Common myeloid progenitor, CD34-positive (primary cell): ENCODE results near the gene PPARD.
"Not testable (repeated sequence)": the region's sequence is repeated elsewhere in the genome, so short reads cannot be mapped to it uniquely, and the experiment has no call there.

Experiments used
- CTCF ChIA-PET: fragments of 350-600 bp; sonication (Branson Sonifier 250); formaldehyde crosslinking; loops from one replicate; lab custom pipeline; 2021; ENCODE audit warnings: antibody characterized with exemption; lab: Charles Lee
- POLR2A ChIA-PET: fragments of 350-600 bp; sonication (Branson Sonifier 250); formaldehyde crosslinking; loops from one replicate; lab custom pipeline; 2021; ENCODE audit warnings: antibody characterized with exemption; lab: Charles Lee
- DNase-seq, 3 donors: peaks; one replicate each; pipeline versions ENCODE4 v3.0.0 to v3.0.0-alpha.2; 2013
- H3K27ac ChIP-seq, 2 experiments: 1 replicate in 1 of 2; 2 replicates in 1 of 2; pipeline ENCODE4 v1.7.0; 2013; ENCODE audit warnings: inconsistent platforms in 2 of 2, low read length in 2 of 2, mild to moderate bottlenecking in 2 of 2, low read depth in 1 of 2, moderate library complexity in 1 of 2; ENCODE audit not compliant: severe bottlenecking in 2 of 2, insufficient read depth in 1 of 2, poor library complexity in 1 of 2
- H3K27me3 ChIP-seq, 5 experiments: replicated peaks in 2 of 5; 1 replicate in 3 of 5; 2 replicates in 2 of 5; pipeline versions ENCODE4 v1.6.1 to v1.7.0; 2013; ENCODE audit warnings: low read length in 4 of 5, mild to moderate bottlenecking in 2 of 5, moderate library complexity in 2 of 5, inconsistent platforms in 1 of 5; ENCODE audit not compliant: insufficient read depth in 5 of 5, control insufficient read depth in 4 of 5
- H3K36me3 ChIP-seq, 4 experiments: 1 replicate in 2 of 4; 2 replicates in 2 of 4; pipeline versions ENCODE4 v1.6.1 to v1.7.0; 2013; ENCODE audit warnings: low read length in 3 of 4, control low read depth in 1 of 4, mild to moderate bottlenecking in 1 of 4; ENCODE audit not compliant: control insufficient read depth in 4 of 4, insufficient read depth in 4 of 4
- H3K4me1 ChIP-seq, 4 experiments: 1 replicate in 3 of 4; 2 replicates in 1 of 4; pipeline versions ENCODE4 v1.6.1 to v1.7.1; 2013; ENCODE audit warnings: low read length in 3 of 4, mild to moderate bottlenecking in 3 of 4, control low read depth in 1 of 4, inconsistent platforms in 1 of 4, moderate library complexity in 1 of 4; ENCODE audit not compliant: control insufficient read depth in 4 of 4, insufficient read depth in 4 of 4; ENCODE audit errors: control extremely low read depth in 1 of 4
- H3K4me3 ChIP-seq, 7 experiments: 1 replicate in 4 of 7; 2 replicates in 3 of 7; pipeline versions ENCODE4 v1.5.1 to v1.7.0; 2013; ENCODE audit warnings: mild to moderate bottlenecking in 7 of 7, low read length in 6 of 7, moderate library complexity in 6 of 7, inconsistent platforms in 2 of 7, low read depth in 2 of 7, control low read depth in 1 of 7; ENCODE audit not compliant: insufficient read depth in 4 of 7, control insufficient read depth in 1 of 7; ENCODE audit errors: extremely low read depth in 1 of 7
- H3K9me3 ChIP-seq, 5 experiments: 1 replicate in 4 of 5; 2 replicates in 1 of 5; pipeline versions ENCODE4 v1.6.1 to v1.7.1; 2013; ENCODE audit warnings: low read length in 4 of 5, mild to moderate bottlenecking in 2 of 5, inconsistent platforms in 1 of 5, low read depth in 1 of 5, moderate library complexity in 1 of 5; ENCODE audit not compliant: control insufficient read depth in 4 of 5, insufficient read depth in 2 of 5; ENCODE audit errors: control extremely low read depth in 1 of 5
- WGBS: methylation state at CpG from one replicate; pipeline ENCODE4 v1.1.5; 2013; ENCODE audit not compliant: insufficient coverage; 5-methylcytosine and 5-hydroxymethylcytosine counted together

PPARD gene

DNA sequence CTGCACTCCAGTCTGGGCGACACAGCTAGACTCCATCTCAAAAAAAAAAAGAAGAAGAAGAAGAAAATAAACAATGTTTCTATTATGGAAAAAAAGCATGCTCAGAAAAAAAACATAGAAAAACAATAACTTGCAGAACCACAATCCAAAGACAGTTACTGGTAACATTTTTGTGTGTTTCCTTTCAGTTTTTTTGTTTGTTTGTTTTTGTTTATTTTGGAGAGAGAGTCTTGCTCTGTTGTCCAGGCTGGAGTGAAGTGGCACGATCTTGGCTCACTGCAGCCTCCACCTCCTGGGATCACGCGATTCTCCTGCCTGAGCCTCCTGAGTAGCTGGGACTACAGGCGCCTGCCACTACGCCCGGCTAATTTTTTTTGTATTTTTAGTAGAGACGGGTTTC is 13.4 kb upstream of the PPARD start:
- H3K4me1 ChIP-seq, H3K27ac ChIP-seq, H3K9me3 ChIP-seq, POLR2A ChIA-PET, H3K4me3 ChIP-seq, H3K27me3 ChIP-seq, DNase-seq: not testable (repeated sequence)
- WGBS: 100% methylated on average over 6 of the region's 8 CpGs
- peaks cover 0 to 13% (median 2%) of the 10 kb centered on the region in 4 experiments for H3K36me3 ChIP-seq
- CTCF ChIA-PET: interaction anchor here (0.6 to 27.2 kb wide), 11 partner anchors 9 to 407 kb away, joined by 3 to 405 read pairs (median 3); partner anchors contain the start of genes DEF6 and PPARD

DNA sequence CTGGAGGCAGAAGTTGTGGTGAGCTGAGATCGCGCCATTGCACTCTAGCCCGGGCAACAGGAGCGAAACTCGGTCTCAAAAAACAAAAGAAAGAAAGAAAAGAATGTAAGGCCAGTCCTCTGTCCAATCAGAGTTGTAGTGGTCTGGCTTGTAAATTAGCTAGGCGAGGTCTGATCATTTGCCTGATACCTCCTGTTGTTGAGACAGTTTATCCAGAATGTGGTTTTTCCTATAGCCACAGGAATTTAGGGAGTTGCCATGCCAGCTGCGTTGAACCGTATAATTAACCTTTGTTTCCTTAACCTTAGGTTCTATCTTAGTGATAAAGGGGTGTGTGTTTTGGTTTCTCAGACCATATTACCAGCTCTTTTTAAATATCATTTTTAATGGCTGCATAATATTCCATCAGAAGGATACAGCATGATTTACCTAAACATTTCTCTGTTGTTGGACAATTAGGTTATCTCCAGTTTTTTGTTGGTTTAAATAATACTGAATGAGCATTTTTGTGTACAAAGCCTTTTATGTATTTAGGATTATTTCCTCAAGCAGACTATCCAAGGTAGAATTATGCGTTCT is 11.7 kb upstream of the PPARD start:
- no peaks in the 10 kb centered on the region for H3K36me3 ChIP-seq
- POLR2A ChIA-PET: no interaction called here
- no peaks in the 10 kb centered on the region for H3K27me3 ChIP-seq
- CTCF ChIA-PET: interaction anchor here (0.7 to 27.2 kb wide), 4 partner anchors 10 to 39 kb away, joined by 3 to 405 read pairs (median 6); partner anchors contain the start of genes DEF6 and PPARD
- H3K9me3 ChIP-seq: no peaks in the 10 kb centered on the region
- no peak for DNase-seq
- no peak overlapping the region for H3K27ac ChIP-seq
- 100% methylated on average over 5 of the region's 9 CpGs for WGBS
- H3K4me1 ChIP-seq: peaks cover 0 to 10% (median 9%) of the 10 kb centered on the region in 4 experiments
- no peak overlapping the region for H3K4me3 ChIP-seq

DNA sequence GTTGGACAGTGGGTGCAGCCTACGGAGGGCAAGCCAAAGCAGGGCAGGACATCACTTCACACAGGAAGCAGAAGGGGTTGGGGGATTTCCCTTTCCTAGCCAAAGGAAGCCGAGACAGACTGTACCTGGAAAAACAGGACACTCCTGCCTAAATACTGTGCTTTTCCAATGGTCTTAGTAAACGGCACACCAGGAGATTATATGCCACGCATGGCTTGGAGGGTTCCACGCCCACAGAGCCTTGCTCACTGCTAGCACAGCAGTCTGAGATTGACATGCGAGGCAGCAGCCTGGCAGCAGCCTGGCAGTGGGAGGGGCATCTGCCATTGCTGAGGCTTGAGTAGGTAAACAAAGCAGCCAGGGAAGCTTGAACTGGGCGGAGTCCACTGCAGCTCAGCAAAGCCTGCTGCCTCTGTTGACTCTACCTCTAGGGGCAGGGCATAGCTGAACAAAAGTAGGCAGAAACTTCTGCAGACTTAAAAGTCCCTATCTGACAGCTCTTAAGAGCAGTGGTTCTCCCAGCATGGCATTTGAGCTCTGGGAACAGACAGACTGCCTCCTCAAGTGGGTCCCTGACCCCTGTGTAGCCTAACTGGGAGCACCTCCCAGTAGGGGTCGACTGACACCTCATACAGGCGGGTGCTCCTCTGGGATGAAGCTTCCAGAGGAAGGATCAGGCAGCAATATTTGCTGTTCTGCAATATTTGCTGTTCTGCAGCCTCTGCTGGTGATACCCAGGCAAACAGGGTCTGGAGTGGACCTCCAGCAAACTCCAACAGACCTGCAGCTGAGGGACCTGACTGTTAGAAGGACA is 10.1 kb upstream of the PPARD start:
- POLR2A ChIA-PET, H3K9me3 ChIP-seq, H3K36me3 ChIP-seq, H3K4me1 ChIP-seq, H3K4me3 ChIP-seq, H3K27me3 ChIP-seq, H3K27ac ChIP-seq, DNase-seq: not testable (repeated sequence)
- CTCF ChIA-PET: interaction anchor here (0.8 to 27.2 kb wide), 8 partner anchors 10 to 117 kb away, joined by 3 to 405 read pairs (median 4); partner anchors contain the start of genes DEF6 and PPARD
- 94% methylated on average over 6 of the region's 9 CpGs for WGBS

DNA sequence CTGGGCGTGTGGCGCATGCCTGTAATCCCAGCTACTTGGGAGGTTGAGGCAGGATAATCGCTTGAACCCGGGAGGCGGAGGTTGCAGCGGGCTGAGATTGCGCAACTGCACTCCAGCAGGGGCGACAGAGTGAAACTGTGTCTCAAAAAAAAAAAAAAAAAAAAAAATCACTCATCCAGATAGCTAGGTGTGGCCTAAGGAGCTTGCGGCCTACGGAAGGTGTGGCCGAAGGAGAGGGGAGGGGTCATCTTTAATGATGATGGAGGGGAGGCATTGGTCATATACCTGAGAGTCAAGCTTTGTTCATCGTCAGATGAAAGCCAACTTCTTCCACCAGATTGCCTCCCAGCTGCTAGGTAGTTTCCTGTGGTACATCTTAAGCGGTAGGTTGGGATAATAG is 801 bp upstream of the PPARD start:
- Histone ChIP-seq H3K36me3 (peaks cover 0 to 3% (median 0%) of the 10 kb centered on the region in 4 experiments), H3K27me3 (peaks cover 0 to 36% (median 26%) of the 10 kb centered on the region in 5 experiments), H3K9me3 (no peaks in the 10 kb centered on the region), H3K4me3 (no peak overlapping the region), H3K4me1 (peaks cover 3 to 26% (median 13%) of the 10 kb centered on the region in 4 experiments), H3K27ac (no peak overlapping the region)
- ChIA-PET CTCF (interaction anchor here (0.6 to 2.2 kb wide), 24 partner anchors 9 to 211 kb away, joined by 3 to 23 read pairs (median 3); partner anchors contain the start of genes DEF6, FANCE and RPL10A), POLR2A (interaction anchor here (0.7 to 1.4 kb wide), 3 partner anchors 80 to 210 kb away, joined by 3 to 4 read pairs (median 3); partner anchors contain the start of gene RPL10A)
- DNase-seq: no peak
- 85% methylated on average over 4 of the region's 13 CpGs for WGBS

DNA sequence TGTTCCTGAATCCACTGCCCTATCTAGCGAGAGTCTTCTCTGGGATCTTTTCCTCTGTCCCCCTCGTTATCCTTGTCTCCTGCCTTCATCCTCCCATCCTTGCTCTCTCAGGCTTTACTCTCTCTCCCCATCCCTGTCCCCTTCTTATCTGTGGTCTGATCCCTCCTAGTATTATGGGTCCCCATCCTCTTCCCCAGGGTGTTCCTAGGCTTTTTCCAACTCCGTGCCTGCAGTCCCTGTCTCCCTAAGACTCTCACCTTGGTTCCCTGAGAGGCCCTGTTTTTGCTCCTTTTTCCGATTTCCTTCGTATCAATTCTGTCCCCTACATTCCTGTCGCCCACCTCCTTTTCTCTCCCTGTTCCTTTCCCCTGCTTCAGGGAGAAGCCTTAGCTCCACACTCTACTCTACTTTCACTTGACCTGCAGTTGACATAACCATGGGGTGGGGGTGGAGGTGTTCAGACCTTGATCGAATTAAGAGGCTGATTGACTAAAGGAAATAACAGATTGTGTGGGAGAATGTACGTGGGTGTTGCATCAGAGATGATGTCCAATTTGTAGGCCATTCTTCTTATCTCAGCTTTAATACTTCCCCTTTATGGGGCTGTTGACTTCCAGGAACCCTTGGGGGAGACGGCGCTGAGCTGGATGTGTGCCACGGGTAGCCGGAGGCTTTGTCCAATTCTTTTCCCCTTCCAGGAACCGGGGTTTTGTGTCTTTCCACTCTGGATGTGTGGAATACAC is 905 bp downstream of the PPARD start:
- no peaks in the 10 kb centered on the region for H3K9me3 ChIP-seq
- peak overlapping the region in 1 of 2 experiments; percentile 55 for H3K27ac ChIP-seq
- peak overlapping the region; percentile 62 to 86 (median 74) for H3K4me3 ChIP-seq
- ChIA-PET POLR2A (interaction anchor here (0.6 to 1.4 kb wide), 4 partner anchors 75 to 125 kb away, joined by 3 to 4 read pairs (median 3); partner anchors contain the start of gene RPL10A), CTCF (interaction anchor here (0.7 to 2.2 kb wide), 22 partner anchors 10 to 211 kb away, joined by 3 to 26 read pairs (median 4); partner anchors contain the start of gene FANCE)
- peaks cover 0 to 3% (median 0%) of the 10 kb centered on the region in 4 experiments for H3K36me3 ChIP-seq
- 20% methylated on average over 8 of the region's 13 CpGs for WGBS
- H3K27me3 ChIP-seq: peaks cover 0 to 44% (median 31%) of the 10 kb centered on the region in 5 experiments
- peaks cover 3 to 29% (median 15%) of the 10 kb centered on the region in 4 experiments for H3K4me1 ChIP-seq
- peak; percentile 78 to 83 (median 80) for DNase-seq

DNA sequence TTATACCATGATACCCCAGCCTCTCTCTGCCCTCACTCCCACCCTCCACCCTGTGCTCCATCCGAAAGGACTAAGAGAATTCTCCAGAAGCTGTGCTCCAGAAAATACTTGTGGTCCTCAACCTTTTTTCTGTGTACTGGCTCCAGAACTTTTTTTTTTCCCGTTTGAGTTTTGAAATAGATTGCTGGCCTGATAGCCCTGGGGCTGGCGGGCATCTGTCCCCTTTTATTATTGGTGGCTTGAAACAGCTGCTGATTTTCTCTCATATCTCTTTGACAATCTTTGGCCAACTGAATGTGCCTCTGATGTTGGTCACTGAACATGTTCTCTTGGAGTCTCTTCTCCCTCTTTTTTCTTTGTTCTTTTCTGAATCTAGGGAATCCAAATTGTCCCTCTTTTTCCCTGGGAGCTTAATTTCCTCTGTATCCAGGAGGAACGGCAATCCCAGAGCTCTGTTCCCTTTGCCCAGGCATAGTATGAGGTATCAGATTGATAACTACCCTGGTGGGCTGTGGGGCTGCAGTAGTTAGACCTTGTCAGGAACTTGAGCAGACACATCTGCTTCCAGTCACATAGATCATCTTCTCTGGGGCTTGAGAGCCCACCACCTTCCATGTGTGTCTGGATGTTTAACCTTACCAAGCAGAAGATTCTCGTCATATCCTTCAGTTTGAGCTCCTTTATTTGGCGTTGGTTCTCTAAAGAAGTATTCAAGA is 1.6 kb downstream of the PPARD start:
- Histone ChIP-seq H3K36me3 (peaks cover 0 to 3% (median 0%) of the 10 kb centered on the region in 4 experiments), H3K27me3 (peaks cover 0 to 44% (median 31%) of the 10 kb centered on the region in 5 experiments), H3K27ac (no peak overlapping the region), H3K4me3 (peak overlapping the region in 2 of 7 experiments; percentile 8 to 86), H3K4me1 (peaks cover 3 to 34% (median 21%) of the 10 kb centered on the region in 4 experiments), H3K9me3 (no peaks in the 10 kb centered on the region)
- ChIA-PET POLR2A (interaction anchor here (0.6 to 1.3 kb wide), 3 partner anchors 74 to 105 kb away, joined by 3 read pairs; no protein-coding TSS in a partner anchor), CTCF (interaction anchor here (0.9 to 2.0 kb wide), 18 partner anchors 9 to 210 kb away, joined by 3 to 26 read pairs (median 5); partner anchors contain the start of gene FANCE)
- WGBS: 64% methylated on average over 4 of the region's 6 CpGs
- no peak for DNase-seq
